ENCODE results near the gene BAZ2B. TPM values are rescaled to one million over a fixed set of nuclear protein-coding genes. Genes with fewer than 3 reads are reported as not detected.

The BAZ2B gene
- polyA plus RNA-seq, 1 donor = 52.9 TPM

- H3K27me3 ChIP-seq (ENCODE audit: control insufficient read depth, insufficient read depth, low read length) = no peaks in the 10 kb centered on the region
- no peak for DNase-seq
- WGBS (ENCODE audit: insufficient coverage, low lambda C conversion rate) = 75% methylated on average over 4 of the region's 7 CpGs
- H3K9me3 ChIP-seq (ENCODE audit: control insufficient read depth, low read depth, low read length) = no peaks in the 10 kb centered on the region
- H3K36me3 ChIP-seq (ENCODE audit: control insufficient read depth, insufficient read depth, low read length) = no peaks in the 10 kb centered on the region
- H3K4me1 ChIP-seq (ENCODE audit: control insufficient read depth, insufficient read depth, low read length) = peaks cover 6% of the 10 kb centered on the region
- no peak overlapping the region for H3K27ac ChIP-seq (ENCODE audit: low read length)
- H3K4me3 ChIP-seq (ENCODE audit: low read length) = no peak overlapping the region
Observed at GRCh38 chr2:159290289-159290907, 325.9 kb downstream of the BAZ2B start.

GRCh38 chr2:159287733-159288132, 328.6 kb downstream of the BAZ2B start:
- H3K4me3 ChIP-seq (ENCODE audit: low read length) = no peak overlapping the region
- no peaks in the 10 kb centered on the region for H3K27me3 ChIP-seq (ENCODE audit: control insufficient read depth, insufficient read depth, low read length)
- H3K9me3 ChIP-seq (ENCODE audit: control insufficient read depth, low read depth, low read length) = no peaks in the 10 kb centered on the region
- peaks cover 9% of the 10 kb centered on the region for H3K4me1 ChIP-seq (ENCODE audit: control insufficient read depth, insufficient read depth, low read length)
- H3K36me3 ChIP-seq (ENCODE audit: control insufficient read depth, insufficient read depth, low read length) = no peaks in the 10 kb centered on the region
- no peak for DNase-seq
- no peak overlapping the region for H3K27ac ChIP-seq (ENCODE audit: low read length)

GRCh38 chr2:159286709-159287441, 329.5 kb downstream of the BAZ2B start:
- peaks cover 9% of the 10 kb centered on the region for H3K4me1 ChIP-seq (ENCODE audit: control insufficient read depth, insufficient read depth, low read length)
- no peaks in the 10 kb centered on the region for H3K27me3 ChIP-seq (ENCODE audit: control insufficient read depth, insufficient read depth, low read length)
- H3K9me3 ChIP-seq (ENCODE audit: control insufficient read depth, low read depth, low read length) = no peaks in the 10 kb centered on the region
- H3K4me3 ChIP-seq (ENCODE audit: low read length) = peak overlapping the region; percentile 55
- peak overlapping the region; percentile 83 for H3K27ac ChIP-seq (ENCODE audit: low read length)
- DNase-seq = peak; percentile 98 to 99
- H3K36me3 ChIP-seq (ENCODE audit: control insufficient read depth, insufficient read depth, low read length) = peaks cover 3% of the 10 kb centered on the region
- WGBS (ENCODE audit: insufficient coverage, low lambda C conversion rate) = no CpG with 5 or more reads among the region's 50 CpGs

- Histone ChIP-seq H3K27me3 (ENCODE audit: control insufficient read depth, insufficient read depth, low read length) (no peaks in the 10 kb centered on the region), H3K4me3 (ENCODE audit: low read length) (peak within 1 kb of the TSS; percentile 97), H3K36me3 (ENCODE audit: control insufficient read depth, insufficient read depth, low read length) (peaks cover 4% of the 10 kb centered on the region), H3K27ac (ENCODE audit: low read length) (peak within 1 kb of the TSS; percentile 88), H3K4me1 (ENCODE audit: control insufficient read depth, insufficient read depth, low read length) (peaks cover 9% of the 10 kb centered on the region), H3K9me3 (ENCODE audit: control insufficient read depth, low read depth, low read length) (no peaks in the 10 kb centered on the region)
- peak; percentile 47 to 81 for DNase-seq
- WGBS (ENCODE audit: insufficient coverage, low lambda C conversion rate) = no CpG with 5 or more reads among the region's 64 CpGs
Observed at GRCh38 chr2:159285929-159286708, 330.2 kb downstream of the BAZ2B start, which contains the start of gene WDSUB1. WDSUB1 (minus strand) TSS chr2:159286703; CDS start chr2:159283069, 3,634 bp downstream.

GRCh38 chr2:159285433-159285832, 330.9 kb downstream of the BAZ2B start:
- Histone ChIP-seq H3K36me3 (ENCODE audit: control insufficient read depth, insufficient read depth, low read length) (peaks cover 10% of the 10 kb centered on the region), H3K27ac (ENCODE audit: low read length) (peak overlapping the region; percentile 88), H3K9me3 (ENCODE audit: control insufficient read depth, low read depth, low read length) (no peaks in the 10 kb centered on the region), H3K4me3 (ENCODE audit: low read length) (peak overlapping the region; percentile 97), H3K4me1 (ENCODE audit: control insufficient read depth, insufficient read depth, low read length) (peaks cover 9% of the 10 kb centered on the region), H3K27me3 (ENCODE audit: control insufficient read depth, insufficient read depth, low read length) (no peaks in the 10 kb centered on the region)
- WGBS (ENCODE audit: insufficient coverage, low lambda C conversion rate) = 80% methylated on average over 2 of the region's 11 CpGs
- no peak for DNase-seq

- no CpG with 5 or more reads among the region's 6 CpGs for WGBS (ENCODE audit: insufficient coverage, low lambda C conversion rate)
Observed at GRCh38 chr2:159283529-159283928, 332.8 kb downstream of the BAZ2B start.

GRCh38 chr2:159281002-159281401, 335.3 kb downstream of the BAZ2B start:
- Histone ChIP-seq H3K36me3 (ENCODE audit: control insufficient read depth, insufficient read depth, low read length) (peaks cover 10% of the 10 kb centered on the region), H3K4me1 (ENCODE audit: control insufficient read depth, insufficient read depth, low read length) (peaks cover 3% of the 10 kb centered on the region), H3K4me3 (ENCODE audit: low read length) (no peak overlapping the region), H3K27me3 (ENCODE audit: control insufficient read depth, insufficient read depth, low read length) (no peaks in the 10 kb centered on the region), H3K27ac (ENCODE audit: low read length) (no peak overlapping the region), H3K9me3 (ENCODE audit: control insufficient read depth, low read depth, low read length) (no peaks in the 10 kb centered on the region)
- no CpG with 5 or more reads among the region's 6 CpGs for WGBS (ENCODE audit: insufficient coverage, low lambda C conversion rate)
- DNase-seq = no peak

More at GRCh38 chr2:159283529-159283928, 332.8 kb downstream of the BAZ2B start:
- Histone ChIP-seq H3K4me3 (ENCODE audit: low read length) (no peak overlapping the region), H3K9me3 (ENCODE audit: control insufficient read depth, low read depth, low read length) (no peaks in the 10 kb centered on the region), H3K27ac (ENCODE audit: low read length) (no peak overlapping the region), H3K4me1 (ENCODE audit: control insufficient read depth, insufficient read depth, low read length) (peaks cover 9% of the 10 kb centered on the region), H3K27me3 (ENCODE audit: control insufficient read depth, insufficient read depth, low read length) (no peaks in the 10 kb centered on the region), H3K36me3 (ENCODE audit: control insufficient read depth, insufficient read depth, low read length) (peaks cover 10% of the 10 kb centered on the region)
- DNase-seq = no peak

GRCh38 chr2:159279700-159280099, 336.6 kb downstream of the BAZ2B start:
- no peaks in the 10 kb centered on the region for H3K9me3 ChIP-seq (ENCODE audit: control insufficient read depth, low read depth, low read length)
- H3K27ac ChIP-seq (ENCODE audit: low read length) = no peak overlapping the region
- H3K27me3 ChIP-seq (ENCODE audit: control insufficient read depth, insufficient read depth, low read length) = no peaks in the 10 kb centered on the region
- no CpG with 5 or more reads among the region's 2 CpGs for WGBS (ENCODE audit: insufficient coverage, low lambda C conversion rate)
- no peaks in the 10 kb centered on the region for H3K4me1 ChIP-seq (ENCODE audit: control insufficient read depth, insufficient read depth, low read length)
- H3K4me3 ChIP-seq (ENCODE audit: low read length) = no peak overlapping the region
- no peak for DNase-seq
- H3K36me3 ChIP-seq (ENCODE audit: control insufficient read depth, insufficient read depth, low read length) = peaks cover 10% of the 10 kb centered on the region

- WGBS (ENCODE audit: insufficient coverage, low lambda C conversion rate) = 100% methylated on average over 1 of the region's 1 CpG
- no peak overlapping the region for H3K27ac ChIP-seq (ENCODE audit: low read length)
- peaks cover 7% of the 10 kb centered on the region for H3K36me3 ChIP-seq (ENCODE audit: control insufficient read depth, insufficient read depth, low read length)
- no peaks in the 10 kb centered on the region for H3K27me3 ChIP-seq (ENCODE audit: control insufficient read depth, insufficient read depth, low read length)
- no peaks in the 10 kb centered on the region for H3K4me1 ChIP-seq (ENCODE audit: control insufficient read depth, insufficient read depth, low read length)
- DNase-seq = no peak
- H3K4me3 ChIP-seq (ENCODE audit: low read length) = no peak overlapping the region
- no peaks in the 10 kb centered on the region for H3K9me3 ChIP-seq (ENCODE audit: control insufficient read depth, low read depth, low read length)
Observed at GRCh38 chr2:159275111-159275510, 341.2 kb downstream of the BAZ2B start.

GRCh38 chr2:159272156-159272555, 344.2 kb downstream of the BAZ2B start:
- no peaks in the 10 kb centered on the region for H3K27me3 ChIP-seq (ENCODE audit: control insufficient read depth, insufficient read depth, low read length)
- peak overlapping the region; percentile 1 for H3K27ac ChIP-seq (ENCODE audit: low read length)
- H3K4me3 ChIP-seq (ENCODE audit: low read length) = no peak overlapping the region
- no peaks in the 10 kb centered on the region for H3K4me1 ChIP-seq (ENCODE audit: control insufficient read depth, insufficient read depth, low read length)
- peaks cover 7% of the 10 kb centered on the region for H3K36me3 ChIP-seq (ENCODE audit: control insufficient read depth, insufficient read depth, low read length)
- no peaks in the 10 kb centered on the region for H3K9me3 ChIP-seq (ENCODE audit: control insufficient read depth, low read depth, low read length)
- peak in 1 of 2 donors; percentile 28 for DNase-seq
- WGBS (ENCODE audit: insufficient coverage, low lambda C conversion rate) = 40% methylated on average over 1 of the region's 5 CpGs
